ENCODE results near the gene SEPTIN12.

DNA sequence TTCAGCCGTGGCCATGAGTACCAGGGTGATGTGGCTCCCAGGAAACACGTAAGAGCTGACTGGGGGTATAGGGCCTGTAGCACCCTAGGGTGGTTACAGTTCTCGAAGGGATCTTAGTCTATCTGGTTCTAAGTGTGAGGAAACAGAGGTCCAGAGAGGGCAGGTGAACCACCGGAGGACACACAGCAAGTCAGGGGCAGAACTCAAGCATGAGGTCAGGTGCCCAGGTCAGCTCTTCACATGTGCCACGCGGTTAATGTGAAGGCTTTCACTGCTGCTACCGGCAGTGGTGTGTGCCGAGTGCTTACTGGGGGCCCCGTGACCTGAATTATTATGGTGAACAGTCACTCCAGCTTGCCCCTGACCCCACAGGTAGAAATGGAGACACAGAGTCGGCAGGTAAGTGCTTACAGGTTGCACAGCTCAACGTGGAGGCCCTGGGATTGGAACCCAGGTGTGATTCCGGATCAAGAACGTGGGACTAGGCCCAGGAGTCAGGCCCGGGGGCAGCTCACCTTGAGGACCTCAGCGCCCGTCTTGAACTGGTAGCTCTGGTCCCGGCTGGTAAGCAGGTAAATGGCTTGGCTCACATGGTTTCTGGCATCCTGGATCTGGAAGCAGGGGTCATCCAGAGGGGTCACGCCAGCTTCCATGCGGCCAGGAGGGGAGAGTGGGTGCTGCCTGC lies 11.2 kb upstream of the SEPTIN12 start:
- TF ChIP-seq EZH2phosphoT487 (IDR thresholded peaks at IDR 0.05; ENCODE audit: low read depth, severe bottlenecking, unreplicated experiment) (no peak), EZH2 (IDR thresholded peaks at IDR 0.05; ENCODE audit: borderline replicate concordance) (no peak)
- TF ChIP-seq, protein P1, sequence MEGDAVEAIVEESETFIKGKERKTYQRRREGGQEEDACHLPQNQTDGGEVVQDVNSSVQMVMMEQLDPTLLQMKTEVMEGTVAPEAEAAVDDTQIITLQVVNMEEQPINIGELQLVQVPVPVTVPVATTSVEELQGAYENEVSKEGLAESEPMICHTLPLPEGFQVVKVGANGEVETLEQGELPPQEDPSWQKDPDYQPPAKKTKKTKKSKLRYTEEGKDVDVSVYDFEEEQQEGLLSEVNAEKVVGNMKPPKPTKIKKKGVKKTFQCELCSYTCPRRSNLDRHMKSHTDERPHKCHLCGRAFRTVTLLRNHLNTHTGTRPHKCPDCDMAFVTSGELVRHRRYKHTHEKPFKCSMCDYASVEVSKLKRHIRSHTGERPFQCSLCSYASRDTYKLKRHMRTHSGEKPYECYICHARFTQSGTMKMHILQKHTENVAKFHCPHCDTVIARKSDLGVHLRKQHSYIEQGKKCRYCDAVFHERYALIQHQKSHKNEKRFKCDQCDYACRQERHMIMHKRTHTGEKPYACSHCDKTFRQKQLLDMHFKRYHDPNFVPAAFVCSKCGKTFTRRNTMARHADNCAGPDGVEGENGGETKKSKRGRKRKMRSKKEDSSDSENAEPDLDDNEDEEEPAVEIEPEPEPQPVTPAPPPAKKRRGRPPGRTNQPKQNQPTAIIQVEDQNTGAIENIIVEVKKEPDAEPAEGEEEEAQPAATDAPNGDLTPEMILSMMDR (IDR thresholded peaks at IDR 0.05; ENCODE audit: poor library complexity): no peak

All from hepatocyte (in vitro differentiated cells).